ENCODE measurements around the gene POLG2. TPM values are rescaled to one million over a fixed set of nuclear protein-coding genes. Genes with fewer than 3 reads are reported as not detected.
A peak's percentile ranks its signal among the peaks of the same experiment; 100 is the strongest.

Gene POLG2
- total and polyA plus RNA-seq, 9 of the 15 experiments (the other 6 are each of a cell fraction or from before 2014, with no cell fraction given): 13.4 to 44.8 (median 37.0) TPM

GRCh38 chr17:64497565-64498035 is 746 bp upstream of the POLG2 start (continued):
- no peak for TF ChIP-seq GATAD2A (IDR thresholded peaks at IDR 0.05)
- TF ChIP-seq KDM4B (IDR thresholded peaks at IDR 0.05; ENCODE audit: borderline replicate concordance in 2 of 2, low read depth in 1 of 2): no peak
- TF ChIP-seq SIN3A (IDR thresholded peaks at IDR 0.05; ENCODE audit: borderline replicate concordance in 2 of 2, control insufficient read depth in 1 of 2, low read depth in 2 of 2, low read length in 2 of 2): peak in 1 of 2 experiments; percentile 64; a peak in 1 of 4 replicates
- TF ChIP-seq ZNF212 (CRISPR knock-in tag; IDR thresholded peaks at IDR 0.05): no peak
- no peak for TF ChIP-seq RUNX1 (IDR thresholded peaks at IDR 0.05; ENCODE audit: low read depth)
- TF ChIP-seq, protein P1, sequence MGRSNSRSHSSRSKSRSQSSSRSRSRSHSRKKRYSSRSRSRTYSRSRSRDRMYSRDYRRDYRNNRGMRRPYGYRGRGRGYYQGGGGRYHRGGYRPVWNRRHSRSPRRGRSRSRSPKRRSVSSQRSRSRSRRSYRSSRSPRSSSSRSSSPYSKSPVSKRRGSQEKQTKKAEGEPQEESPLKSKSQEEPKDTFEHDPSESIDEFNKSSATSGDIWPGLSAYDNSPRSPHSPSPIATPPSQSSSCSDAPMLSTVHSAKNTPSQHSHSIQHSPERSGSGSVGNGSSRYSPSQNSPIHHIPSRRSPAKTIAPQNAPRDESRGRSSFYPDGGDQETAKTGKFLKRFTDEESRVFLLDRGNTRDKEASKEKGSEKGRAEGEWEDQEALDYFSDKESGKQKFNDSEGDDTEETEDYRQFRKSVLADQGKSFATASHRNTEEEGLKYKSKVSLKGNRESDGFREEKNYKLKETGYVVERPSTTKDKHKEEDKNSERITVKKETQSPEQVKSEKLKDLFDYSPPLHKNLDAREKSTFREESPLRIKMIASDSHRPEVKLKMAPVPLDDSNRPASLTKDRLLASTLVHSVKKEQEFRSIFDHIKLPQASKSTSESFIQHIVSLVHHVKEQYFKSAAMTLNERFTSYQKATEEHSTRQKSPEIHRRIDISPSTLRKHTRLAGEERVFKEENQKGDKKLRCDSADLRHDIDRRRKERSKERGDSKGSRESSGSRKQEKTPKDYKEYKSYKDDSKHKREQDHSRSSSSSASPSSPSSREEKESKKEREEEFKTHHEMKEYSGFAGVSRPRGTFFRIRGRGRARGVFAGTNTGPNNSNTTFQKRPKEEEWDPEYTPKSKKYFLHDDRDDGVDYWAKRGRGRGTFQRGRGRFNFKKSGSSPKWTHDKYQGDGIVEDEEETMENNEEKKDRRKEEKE (IDR thresholded peaks at IDR 0.05; ENCODE audit: borderline replicate concordance in 1 of 2, control insufficient read depth in 1 of 2, low read depth in 2 of 2, low read length in 1 of 2): 0 out of 4 replicates have a peak, but pooled peaks of 1 of the 2 experiments have one; percentile 41
- no peak for TF ChIP-seq HDAC2 (IDR thresholded peaks at IDR 0.05)
- TF ChIP-seq ZFP1 (CRISPR knock-in tag; IDR thresholded peaks at IDR 0.05): no peak
